Measurements from ENCODE around the gene FBN2. TPM values are rescaled to one million over a fixed set of nuclear protein-coding genes. Genes with fewer than 3 reads are reported as not detected.

FBN2 gene
- total and polyA plus RNA-seq, 8 donors: 2.7 to 64.3 (median 54.3) TPM

- Histone ChIP-seq H3K4me3 (no peak overlapping the region), H3K36me3 (no peaks in the 10 kb centered on the region), H3K4me1 (no peaks in the 10 kb centered on the region), H3K9me3 (no peaks in the 10 kb centered on the region), H3K27me3 (no peaks in the 10 kb centered on the region), H3K27ac (no peak overlapping the region)
- no peak for TF ChIP-seq CTCF (IDR thresholded peaks at IDR 0.05)
- ATAC-seq: no peak
- intact Hi-C loops (cut with DNase I): no loop called here
- no peak for DNase-seq
These were observed 44.3 kb downstream of the FBN2 start for GRCh38 chr5:128493657-128494329.

GRCh38 chr5:128491291-128491690 lies 46.8 kb downstream of the FBN2 start:
- H3K9me3 ChIP-seq: no peaks in the 10 kb centered on the region
- no peaks in the 10 kb centered on the region for H3K27me3 ChIP-seq
- no peaks in the 10 kb centered on the region for H3K4me1 ChIP-seq
- no peak overlapping the region for H3K4me3 ChIP-seq
- no peak for TF ChIP-seq CTCF (IDR thresholded peaks at IDR 0.05)
- no peak for ATAC-seq
- DNase-seq: no peak
- no peak overlapping the region for H3K27ac ChIP-seq
- intact Hi-C loops (cut with DNase I): no loop called here
- no peaks in the 10 kb centered on the region for H3K36me3 ChIP-seq

- Histone ChIP-seq H3K4me1 (no peaks in the 10 kb centered on the region), H3K27ac (no peak overlapping the region), H3K27me3 (no peaks in the 10 kb centered on the region), H3K9me3 (no peaks in the 10 kb centered on the region), H3K36me3 (no peaks in the 10 kb centered on the region), H3K4me3 (no peak overlapping the region)
- TF ChIP-seq CTCF (IDR thresholded peaks at IDR 0.05): no peak
- ATAC-seq: no peak
- no peak for DNase-seq
- intact Hi-C loops (cut with DNase I): no loop called here
These were observed 47.3 kb downstream of the FBN2 start for GRCh38 chr5:128490761-128491160.

GRCh38 chr5:128487041-128487440 lies 51.0 kb downstream of the FBN2 start:
- ATAC-seq (no peak), DNase-seq (no peak)
- Histone ChIP-seq H3K27ac (no peak overlapping the region), H3K27me3 (no peaks in the 10 kb centered on the region), H3K4me1 (no peaks in the 10 kb centered on the region), H3K9me3 (no peaks in the 10 kb centered on the region), H3K4me3 (no peak overlapping the region), H3K36me3 (no peaks in the 10 kb centered on the region)
- intact Hi-C loops (cut with DNase I): no loop called here
- no peak for TF ChIP-seq CTCF (IDR thresholded peaks at IDR 0.05)

- intact Hi-C loops (cut with DNase I): no loop called here
- no peak for ATAC-seq
- DNase-seq: no peak
- no peaks in the 10 kb centered on the region for H3K27me3 ChIP-seq
- no peaks in the 10 kb centered on the region for H3K4me1 ChIP-seq
- H3K27ac ChIP-seq: no peak overlapping the region
- no peak for TF ChIP-seq CTCF (IDR thresholded peaks at IDR 0.05)
- no peaks in the 10 kb centered on the region for H3K36me3 ChIP-seq
- no peaks in the 10 kb centered on the region for H3K9me3 ChIP-seq
- no peak overlapping the region for H3K4me3 ChIP-seq
These were observed 54.3 kb downstream of the FBN2 start for GRCh38 chr5:128483738-128484137.
